NCI-H2171 treated with DMSO at 0.1 percent for 48 hours (cell line): ENCODE results near the gene PRUNE2.
A peak's percentile ranks its signal among the peaks of the same experiment; 100 is the strongest.
"Not testable (repeated sequence)": the region's sequence is repeated elsewhere in the genome, so short reads cannot be mapped to it uniquely, and the experiment has no call there.

Source experiments
- DNase-seq: peaks from one replicate; lab custom pipeline; 2025; lab: John Stamatoyannopoulos, UW

Gene PRUNE2

GRCh38 chr9:76800901-76801300 lies 105.0 kb downstream of the PRUNE2 start:
- DNase-seq, result no peak

DNA sequence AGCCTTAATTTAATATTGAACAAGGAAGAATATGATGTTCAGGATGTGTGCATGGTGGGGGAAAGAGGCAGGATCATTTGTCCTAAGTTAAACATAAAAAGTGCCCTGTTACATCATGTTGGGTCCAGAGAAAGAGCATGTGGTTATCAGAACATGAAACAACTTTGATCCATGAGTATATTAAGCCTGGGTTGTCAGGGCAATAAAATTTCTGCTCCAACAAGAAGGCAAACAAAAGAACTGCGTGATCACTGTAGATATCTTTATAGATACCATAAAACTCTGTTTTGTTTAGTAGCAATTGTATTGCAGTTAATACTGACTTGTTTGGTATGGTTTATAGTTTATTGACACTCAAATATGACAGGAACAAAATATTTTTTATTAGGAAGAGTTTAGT lies 106.4 kb downstream of the PRUNE2 start:
- no peak for DNase-seq

- no peak for DNase-seq
Observed at GRCh38 chr9:76798527-76798926, 107.4 kb downstream of the PRUNE2 start.

DNA sequence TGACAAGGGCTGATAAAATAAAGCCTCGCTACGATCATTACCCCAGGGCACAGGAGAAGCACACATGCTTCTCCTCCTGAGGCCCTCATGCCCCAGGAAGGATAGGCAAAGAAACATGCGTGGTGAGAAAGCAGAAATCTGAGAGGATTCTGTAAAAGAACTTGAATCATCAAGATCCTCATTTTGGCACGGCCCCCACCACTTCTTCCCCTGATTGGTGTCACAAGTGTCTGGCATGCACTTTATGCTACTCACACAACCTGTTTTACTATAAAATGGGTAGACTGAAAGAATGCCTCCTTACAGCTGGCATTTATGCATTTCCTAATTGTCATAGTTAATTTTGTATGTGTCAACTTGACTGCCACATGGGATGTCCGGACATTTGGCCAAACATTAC lies 109.6 kb downstream of the PRUNE2 start:
- DNase-seq, result no peak

DNA sequence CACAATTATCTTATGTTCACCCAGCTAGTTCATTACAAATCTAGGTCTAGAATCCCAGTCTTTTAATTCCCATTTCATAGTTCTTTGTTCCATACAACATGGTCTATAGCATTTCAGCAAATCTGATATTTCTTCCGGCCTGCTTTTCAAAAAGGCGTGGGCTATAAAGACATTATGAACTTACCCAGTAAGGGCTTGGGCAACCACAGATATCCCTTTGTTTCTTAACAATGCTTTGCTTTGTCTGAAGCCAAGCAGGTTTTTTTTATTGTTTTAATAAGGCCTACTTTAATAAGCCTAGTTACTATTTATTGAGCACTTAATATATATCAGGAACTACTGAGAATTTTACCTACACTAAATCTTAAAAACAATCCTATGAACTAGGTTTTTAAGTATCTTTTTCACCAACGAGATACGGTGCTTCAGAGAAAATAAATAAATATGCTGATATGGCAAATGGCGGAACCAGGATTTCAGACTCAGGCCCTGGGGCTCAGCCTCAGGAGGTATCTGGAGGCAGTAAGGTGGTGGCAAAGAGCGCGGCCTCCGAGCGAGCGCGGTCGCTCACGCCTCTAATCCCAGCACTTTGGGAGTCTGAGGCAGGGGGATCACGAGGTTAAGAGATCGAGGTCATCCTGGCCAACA lies 112.0 kb downstream of the PRUNE2 start:
- no peak for DNase-seq

DNA sequence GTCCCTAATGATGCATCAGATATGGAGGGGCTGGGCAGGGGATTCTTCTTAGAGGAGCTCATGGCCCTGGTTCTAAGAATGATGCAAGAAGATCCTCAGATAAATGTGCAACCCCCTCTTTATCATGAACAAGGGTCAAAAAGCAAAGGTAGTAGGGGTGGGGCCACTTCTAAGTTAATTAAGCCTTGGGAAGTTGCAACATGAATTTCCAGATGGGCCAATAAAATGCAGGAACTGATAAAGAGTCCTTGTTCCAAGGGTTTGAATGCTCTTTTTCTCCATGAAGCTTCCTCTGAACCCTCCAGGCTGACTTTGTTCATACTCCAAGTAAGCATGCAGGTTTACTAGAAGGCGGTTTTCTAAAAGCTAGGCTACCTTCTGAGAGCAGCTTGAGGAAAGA lies 116.1 kb downstream of the PRUNE2 start:
- no peak for DNase-seq

- DNase-seq, result no peak
Observed at GRCh38 chr9:76787677-76788076, 118.2 kb downstream of the PRUNE2 start.

DNA sequence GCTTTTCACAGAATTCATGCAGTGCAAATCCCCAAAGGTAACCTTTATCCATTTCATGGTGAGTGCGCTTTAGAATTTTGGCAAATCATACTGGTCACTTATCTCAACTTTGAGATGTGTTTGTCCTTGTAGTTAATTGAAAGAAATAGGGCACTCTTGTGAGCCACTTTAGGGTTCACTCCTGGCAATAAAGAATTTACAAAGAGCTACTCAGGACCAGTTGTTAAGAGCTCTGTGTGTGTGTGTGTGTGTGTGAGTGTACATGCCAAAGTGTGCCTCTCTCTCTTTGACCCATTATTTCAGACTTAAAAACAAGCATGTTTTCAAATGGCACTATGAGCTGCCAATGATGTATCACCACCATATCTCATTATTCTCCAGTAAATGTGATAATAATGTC lies 120.4 kb downstream of the PRUNE2 start:
- no peak for DNase-seq

DNA sequence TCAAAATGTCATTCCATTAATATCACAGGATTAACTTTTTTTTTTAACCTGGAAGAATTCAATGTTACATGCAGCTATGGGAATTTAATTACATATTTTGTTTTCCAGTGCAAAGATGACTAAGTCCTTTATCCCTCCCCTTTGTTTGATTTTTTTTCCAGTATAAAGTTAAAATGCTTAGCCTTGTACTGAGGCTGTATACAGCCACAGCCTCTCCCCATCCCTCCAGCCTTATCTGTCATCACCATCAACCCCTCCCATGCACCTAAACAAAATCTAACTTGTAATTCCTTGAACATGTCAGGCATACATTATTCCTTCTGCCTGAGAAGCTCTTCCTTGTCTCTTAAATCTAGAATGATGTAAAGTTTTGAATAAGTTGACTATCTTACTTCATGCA lies 121.0 kb downstream of the PRUNE2 start:
- no peak for DNase-seq

DNA sequence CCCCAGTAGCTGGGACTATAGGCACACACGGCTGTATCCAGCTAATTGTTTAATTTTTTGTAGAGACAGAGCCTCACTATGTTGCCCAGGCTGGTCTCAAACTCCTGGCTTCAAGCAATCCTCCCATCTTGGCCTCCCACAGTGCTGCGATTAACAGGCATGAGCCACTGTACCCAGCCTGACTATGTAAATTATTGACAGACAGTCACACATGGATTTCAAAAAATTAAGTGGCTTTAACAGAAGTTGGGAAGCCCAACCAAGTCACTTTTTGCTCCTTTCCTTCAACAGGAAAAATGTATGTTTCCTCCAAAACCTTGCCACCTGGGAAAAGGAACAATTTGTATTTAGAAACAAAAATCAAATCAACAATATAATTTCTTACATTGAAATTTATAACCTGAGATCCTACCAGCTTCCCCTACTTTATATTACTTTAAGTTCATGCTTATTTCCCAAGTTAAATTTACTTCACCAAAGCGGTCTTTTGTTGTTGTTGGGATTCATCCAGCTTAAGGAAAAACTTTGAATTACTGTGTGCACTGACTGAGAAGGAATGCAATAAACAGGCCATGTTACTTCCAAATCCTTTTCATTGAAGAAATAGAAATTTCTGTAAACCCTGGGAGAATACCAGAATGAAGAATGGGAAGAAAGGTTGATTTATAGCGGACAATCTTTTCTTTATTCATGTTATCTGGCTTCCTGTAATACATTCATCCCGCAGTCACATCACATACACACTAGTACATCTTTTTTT lies 133.0 kb downstream of the PRUNE2 start:
- no peak for DNase-seq

DNA sequence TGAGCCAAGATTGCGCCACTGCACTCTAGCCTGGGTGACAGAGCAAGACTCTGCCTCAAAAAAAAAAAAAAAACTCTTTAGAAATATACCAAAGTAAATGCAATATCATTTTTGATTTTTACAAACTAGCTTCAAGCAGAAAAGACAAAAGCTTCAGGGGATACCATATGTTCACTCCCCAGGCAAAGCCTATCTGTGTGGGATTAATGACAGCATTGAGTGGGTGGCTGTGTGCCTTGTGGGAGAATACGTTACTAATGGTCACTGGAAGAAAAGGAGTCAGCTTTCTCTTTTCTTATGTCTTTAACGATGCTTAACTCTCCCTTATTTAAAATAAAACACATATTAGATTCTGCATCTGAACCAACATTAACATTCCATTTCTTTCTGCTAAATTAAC lies 139.8 kb downstream of the PRUNE2 start:
- DNase-seq, result no peak

DNA sequence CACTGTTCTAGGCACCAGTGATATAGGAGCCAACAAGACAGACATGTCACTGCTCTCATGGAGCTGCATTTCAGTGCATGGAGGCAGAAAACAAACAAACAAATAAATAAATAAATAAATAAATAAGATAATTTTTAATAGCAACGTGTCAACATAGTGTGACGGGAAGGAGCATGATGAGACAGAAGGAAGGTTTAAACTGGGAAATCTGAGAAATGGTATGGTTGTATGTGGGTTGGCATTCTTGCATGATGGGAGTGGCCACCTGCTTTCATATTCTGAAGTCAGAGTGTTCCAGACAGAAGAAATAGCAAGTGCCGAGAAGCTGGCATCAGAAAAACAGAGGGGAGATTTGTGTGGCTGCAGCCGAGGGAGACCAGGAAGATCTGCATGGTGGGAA lies 141.8 kb downstream of the PRUNE2 start, which contains the start of gene PCA3:
Gene PCA3, plus strand, starts transcription at position 301 of the 400 bp plus-strand sequence.
- DNase-seq, result no peak

DNA sequence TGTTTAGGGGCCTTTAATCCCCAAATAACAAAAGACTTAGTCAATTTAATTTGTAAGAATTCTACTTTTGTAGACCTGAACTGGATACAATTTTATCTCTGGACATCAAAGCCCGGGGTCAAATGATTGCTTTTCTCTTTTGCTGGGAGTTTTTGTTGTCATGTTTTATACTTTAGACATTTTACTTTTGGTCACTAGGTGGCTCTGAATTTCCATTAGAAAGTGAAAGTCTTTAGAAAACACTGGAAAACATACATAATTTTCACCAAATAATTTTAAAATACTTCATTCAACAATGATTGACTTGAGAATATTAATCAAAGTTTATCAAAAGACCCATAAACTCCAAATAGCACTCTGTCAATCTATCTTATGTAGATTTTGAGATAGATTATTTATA lies 144.5 kb downstream of the PRUNE2 start:
- DNase-seq, result no peak

DNA sequence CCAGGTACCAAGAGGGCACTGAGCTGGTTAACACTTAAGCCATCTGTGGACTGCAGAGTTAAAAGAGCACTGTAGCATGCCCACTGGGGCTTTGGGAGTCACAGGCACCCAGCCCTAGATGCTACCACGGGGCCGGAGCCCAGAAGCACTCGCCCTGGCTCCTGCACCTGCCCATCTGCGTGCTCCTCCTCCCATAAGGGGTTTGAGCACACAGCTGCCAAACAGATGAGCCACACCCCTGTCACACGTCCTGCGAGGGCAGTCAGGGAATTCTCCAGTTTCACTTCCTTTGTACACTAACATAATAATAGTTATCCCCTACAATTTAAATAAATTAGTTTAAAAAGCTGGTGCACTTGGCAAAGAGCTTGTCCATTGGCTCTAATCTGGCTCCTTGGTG lies 146.2 kb downstream of the PRUNE2 start:
- DNase-seq, result no peak

DNA sequence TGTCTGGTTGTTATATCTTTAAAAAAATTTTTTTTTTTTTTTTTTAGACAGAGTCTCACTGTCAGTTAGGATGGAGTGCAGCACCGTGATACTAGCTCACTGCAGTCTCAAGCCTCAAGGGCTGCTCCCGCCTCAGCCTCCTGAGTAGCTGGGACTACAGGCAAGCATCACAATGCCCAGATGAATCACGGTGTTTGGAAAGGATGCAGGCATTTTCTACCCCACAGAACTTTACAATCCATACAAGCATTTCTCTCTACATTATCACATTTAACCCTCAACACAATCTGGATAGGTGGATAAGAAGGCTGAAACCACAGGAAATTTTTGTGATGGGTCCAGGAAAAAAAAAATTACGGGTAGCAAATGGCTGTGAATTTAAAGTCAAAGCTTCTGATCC lies 147.4 kb downstream of the PRUNE2 start:
- DNase-seq, result no peak

DNA sequence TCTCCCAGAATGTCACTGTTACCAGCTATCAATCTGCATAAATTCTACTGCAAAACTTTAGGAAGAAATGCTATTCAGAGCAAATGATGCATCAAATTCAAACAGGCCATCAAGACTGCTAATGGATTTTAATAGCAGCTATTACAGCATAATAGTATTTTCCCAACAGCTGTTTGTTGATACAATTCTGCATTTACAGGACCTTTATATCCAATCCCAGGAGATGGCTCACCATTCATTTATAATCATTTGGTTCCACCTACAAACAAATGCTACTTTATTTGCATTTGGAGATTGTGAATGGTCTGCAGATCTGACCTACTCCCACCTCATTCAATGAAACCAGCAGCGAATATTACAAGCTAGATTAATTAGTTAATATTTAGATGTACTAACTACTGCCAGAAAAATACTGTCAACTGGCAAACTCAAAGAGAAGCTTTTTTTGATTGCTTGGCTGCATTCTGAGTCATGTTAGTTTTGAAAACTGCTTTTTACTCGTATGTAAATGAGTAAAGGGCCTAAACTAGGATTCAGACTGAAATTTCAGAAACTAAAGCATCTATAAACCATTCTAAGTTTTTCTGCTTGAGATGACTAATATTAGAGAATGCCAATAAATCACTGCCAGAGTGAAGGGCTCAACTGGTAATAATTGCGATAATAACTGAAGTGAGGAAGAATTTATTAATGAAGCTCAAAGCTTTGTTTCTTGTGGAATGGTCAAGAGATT lies 148.8 kb downstream of the PRUNE2 start:
- DNase-seq, result no peak

DNA sequence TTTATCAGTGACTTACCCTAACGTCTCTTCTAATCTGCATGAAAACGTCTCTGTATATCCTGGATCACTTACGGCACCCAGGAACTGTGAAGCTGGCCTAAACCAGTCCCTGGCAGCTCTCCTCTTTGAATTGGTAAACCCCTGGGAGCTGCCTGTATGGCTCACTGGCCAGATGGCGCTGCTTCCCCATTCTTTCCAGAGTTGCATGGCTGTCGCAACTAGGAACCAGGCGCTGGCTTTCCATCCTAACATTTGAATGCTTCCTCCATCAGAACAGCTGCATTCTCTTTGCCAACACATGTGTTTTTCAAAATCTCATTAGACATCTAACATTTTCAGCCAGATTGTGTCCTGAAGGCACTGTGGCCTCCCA lies 149.7 kb downstream of the PRUNE2 start:
- peak; percentile 41 for DNase-seq

GRCh38 chr9:76751001-76751400 lies 154.9 kb downstream of the PRUNE2 start:
- peak; percentile 29 for DNase-seq

DNA sequence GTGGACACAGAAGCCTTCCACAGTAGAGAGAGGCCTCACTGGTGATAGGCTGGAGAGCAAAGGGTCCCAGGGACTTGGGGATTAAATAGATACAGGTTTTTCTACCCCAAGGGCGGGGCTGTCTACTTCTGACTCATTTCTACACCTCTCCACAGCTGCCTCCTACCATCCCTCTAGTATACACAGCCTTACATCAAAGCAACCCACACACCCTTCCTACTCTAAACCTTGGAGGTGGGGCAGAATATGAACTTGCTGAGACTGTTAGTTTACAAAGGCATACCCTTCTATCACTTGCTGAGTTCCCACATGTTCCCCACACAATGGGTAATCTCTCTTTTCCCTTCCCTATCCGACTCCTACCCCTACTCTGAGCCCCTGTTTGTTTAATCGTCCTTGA lies 161.6 kb downstream of the PRUNE2 start:
- DNase-seq, result no peak

GRCh38 chr9:76743931-76744330 lies 162.0 kb downstream of the PRUNE2 start:
- no peak for DNase-seq

DNA sequence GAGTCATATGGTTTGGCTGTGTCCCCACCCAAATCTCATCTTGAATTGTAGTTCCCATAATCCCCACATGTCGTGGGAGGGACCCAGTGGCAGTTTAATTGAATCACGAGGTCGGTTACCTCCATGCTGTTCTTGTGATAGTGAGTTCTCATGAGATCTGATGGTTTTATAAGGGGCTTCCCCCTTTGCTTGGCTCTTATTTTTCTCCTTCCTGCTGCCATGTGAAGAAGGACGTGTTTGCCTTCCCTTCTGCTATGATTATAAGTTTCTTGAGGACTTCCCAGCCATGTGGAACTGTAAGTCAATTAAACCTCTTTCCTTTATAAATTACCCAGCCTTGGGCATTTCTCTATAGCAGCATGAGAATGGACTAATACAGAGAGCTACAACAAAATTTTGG lies 163.0 kb downstream of the PRUNE2 start:
- not testable (repeated sequence) for DNase-seq

DNA sequence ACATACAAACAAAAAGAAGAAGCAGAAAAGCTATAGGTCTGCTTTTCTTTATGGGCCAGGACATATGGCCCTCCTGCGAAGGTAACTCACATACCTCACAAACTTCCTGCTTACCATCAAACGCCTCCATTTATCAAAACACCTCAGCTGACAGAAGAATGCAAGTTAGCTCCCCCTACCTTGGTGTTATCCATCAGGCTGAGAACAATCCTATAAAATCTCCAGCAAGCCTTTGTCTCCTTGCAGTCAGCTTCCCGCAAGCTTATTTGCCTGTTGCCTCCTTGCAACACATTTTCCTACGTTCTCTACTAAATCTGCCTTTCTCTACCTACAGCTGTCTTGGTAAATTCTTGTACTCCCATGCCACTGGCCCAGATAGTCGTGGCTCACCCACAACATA lies 164.4 kb downstream of the PRUNE2 start:
- no peak for DNase-seq

DNA sequence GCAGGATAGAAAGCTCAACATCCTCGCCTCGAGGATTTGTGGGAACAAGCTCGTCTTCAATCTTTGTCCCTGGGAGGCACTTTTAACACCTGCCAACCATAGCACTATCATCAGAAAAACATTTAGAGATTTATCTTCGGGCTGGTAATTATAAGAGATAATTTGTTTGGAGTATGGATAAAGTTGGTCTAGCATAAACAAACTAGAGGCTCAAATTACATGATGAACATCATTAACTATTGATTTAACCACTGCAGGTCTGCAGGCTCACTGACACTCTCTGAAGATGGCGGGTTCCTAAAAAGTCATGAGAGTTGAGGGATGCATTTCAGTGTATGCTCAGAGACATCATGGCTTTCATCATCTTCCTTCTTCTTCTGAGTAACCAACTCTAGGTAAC lies 167.5 kb downstream of the PRUNE2 start:
- DNase-seq, result no peak
